HCT116 (cell line): ENCODE data around the gene NECAP2. TPM values are rescaled to one million over a fixed set of nuclear protein-coding genes. Genes with fewer than 3 reads are reported as not detected.
A peak's percentile ranks its signal among the peaks of the same experiment; 100 is the strongest.
"Not testable (repeated sequence)": the region's sequence is repeated elsewhere in the genome, so short reads cannot be mapped to it uniquely, and the experiment has no call there.

Experiments
- ATAC-seq: fragments of 200-7000 bp; cut with Tn5 transposase; 2 replicates; pipeline ENCODE4 v1.9.1; 2020; ENCODE audit warnings: mild to moderate bottlenecking, moderate library complexity
- BruUV-seq: library from RNA; stranded (reverse); fragments of 400-500 nt; replicated peaks from 2 replicates; lab custom pipeline; 2021; lab: Mats Ljungman, UMichigan
- CTCF ChIA-PET: fragments of 300-600 bp; sonication (Branson Sonifier 250); formaldehyde crosslinking; loops from one replicate; lab custom pipeline; 2021; ENCODE audit warnings: antibody characterized with exemption; lab: Charles Lee
- POLR2A ChIA-PET: fragments of 300-600, 350-600 bp; sonication (Branson Sonifier 250); formaldehyde crosslinking; loops from one replicate; lab custom pipeline; 2021; ENCODE audit warnings: antibody characterized with exemption; lab: Charles Lee
- RAD21 ChIA-PET, 2 experiments: fragments of 300-600 bp; sonication (Branson Sonifier 250); formaldehyde crosslinking; loops; one replicate each; lab custom pipeline; 2023; ENCODE audit warnings: low total read pairs in 2 of 2; ENCODE audit not compliant: uncharacterized antibody in 2 of 2, unreplicated experiment in 2 of 2, low non-redundant PET in 1 of 2; lab: Charles Lee
- DNase-seq: peaks from one replicate; pipeline ENCODE4 v3.0.0-alpha.2; 2010; ENCODE audit warnings: low read depth, low spot score
- H2AFZ ChIP-seq: fragments of 200-600 bp; shearing (Covaris generic), sonication (generic); 2 replicates; pipeline ENCODE4 v1.6.1; 2017; ENCODE audit warnings: low read depth, mixed run types, mixed read lengths, antibody characterized with exemption, low read length; ENCODE audit not compliant: poor library complexity, severe bottlenecking
- H3K27ac ChIP-seq: 2 replicates; pipeline ENCODE4 v1.5.1; 2012; ENCODE audit warnings: low read depth, low read length
- H3K27me3 ChIP-seq: fragments of 200-600 bp; sonication (generic); 2 replicates; pipeline ENCODE4 v1.6.1; 2016; ENCODE audit warnings: mixed run types, low read length, mixed read lengths; ENCODE audit not compliant: insufficient read depth
- H3K36me3 ChIP-seq, 2 experiments: fragments of 200-500 bp in 1 of 2; fragments of 200-600 bp in 1 of 2; sonication (Bioruptor generic) in 1 of 2; sonication (generic) in 1 of 2; 2 replicates each; pipeline versions ENCODE4 v1.5.1 to v1.6.1; 2014 to 2016; ENCODE audit warnings: low read length in 2 of 2, inconsistent platforms in 1 of 2, mixed read lengths in 1 of 2, mixed run types in 1 of 2; ENCODE audit not compliant: insufficient read depth in 2 of 2, control insufficient read depth in 1 of 2
- H3K4me1 ChIP-seq, 2 experiments: fragments of 200-600 bp in 1 of 2; sonication (generic) in 1 of 2; 2 replicates each; pipeline versions ENCODE4 v1.5.1 to v1.6.1; 2012 to 2017; ENCODE audit warnings: low read length in 2 of 2, inconsistent platforms in 1 of 2, mild to moderate bottlenecking in 1 of 2, mixed read lengths in 1 of 2, mixed run types in 1 of 2, moderate library complexity in 1 of 2; ENCODE audit not compliant: insufficient read depth in 2 of 2, control insufficient read depth in 1 of 2
- H3K4me2 ChIP-seq: fragments of 200-600 bp; sonication (generic); 2 replicates; pipeline ENCODE4 v1.6.1; 2017; ENCODE audit warnings: mixed run types, low read length, mixed read lengths
- H3K4me3 ChIP-seq, 2 experiments: fragments of 200-600 bp in 1 of 2; sonication (generic) in 1 of 2; replicated peaks in 1 of 2; 2 replicates each; pipeline ENCODE4 v1.5.1; 2011 to 2016; ENCODE audit warnings: low read length in 2 of 2, control low read depth in 1 of 2, low read depth in 1 of 2, mild to moderate bottlenecking in 1 of 2, mixed read lengths in 1 of 2, mixed run types in 1 of 2
- H3K79me2 ChIP-seq: fragments of 200-600 bp; sonication (generic); 2 replicates; pipeline ENCODE4 v1.6.1; 2017; ENCODE audit warnings: mild to moderate bottlenecking, mixed run types, low read length, moderate library complexity, mixed read lengths; ENCODE audit not compliant: insufficient read depth
- H3K9ac ChIP-seq: fragments of 200-600 bp; sonication (generic); 2 replicates; pipeline ENCODE4 v1.6.1; 2016; ENCODE audit warnings: low read length, mixed read lengths
- H3K9me2 ChIP-seq: fragments of 200-600 bp; sonication (generic), shearing (Covaris generic); 2 replicates; pipeline ENCODE4 v1.6.1; 2017; ENCODE audit warnings: mixed run types, mild to moderate bottlenecking, moderate library complexity; ENCODE audit not compliant: insufficient read depth
- H3K9me3 ChIP-seq, 2 experiments: fragments of 200-500 bp in 1 of 2; fragments of 200-600 bp in 1 of 2; sonication (Bioruptor generic) in 1 of 2; sonication (generic) in 1 of 2; 2 replicates each; pipeline ENCODE4 v1.6.1; 2014 to 2017; ENCODE audit warnings: low read length in 2 of 2, mixed read lengths in 2 of 2, inconsistent platforms in 1 of 2, low read depth in 1 of 2, mild to moderate bottlenecking in 1 of 2, mixed run types in 1 of 2, moderate library complexity in 1 of 2; ENCODE audit not compliant: control insufficient read depth in 1 of 2, insufficient read depth in 1 of 2
- H4K20me1 ChIP-seq: fragments of 200-600 bp; sonication (generic), shearing (Covaris generic); 2 replicates; pipeline ENCODE4 v1.6.1; 2017; ENCODE audit warnings: mixed run types, mild to moderate bottlenecking, moderate library complexity; ENCODE audit not compliant: insufficient read depth
- CEBPB ChIP-seq: IDR thresholded peaks from 2 replicates; pipeline ENCODE4 v1.6.1; 2012; ENCODE audit warnings: low read depth
- CTCF ChIP-seq, 3 experiments: fragments of 200-600 bp in 1 of 3; sonication (generic) in 1 of 3; IDR thresholded peaks in 2 of 3; conservative IDR thresholded peaks in 1 of 3; 2 replicates each; pipeline ENCODE4 v1.5.1; 2012 to 2017; ENCODE audit warnings: low read depth in 2 of 3, low read length in 2 of 3, antibody characterized with exemption in 1 of 3, borderline replicate concordance in 1 of 3, control low read depth in 1 of 3, mild to moderate bottlenecking in 1 of 3, mixed read lengths in 1 of 3, mixed run types in 1 of 3, moderate library complexity in 1 of 3; ENCODE audit not compliant: insufficient read depth in 1 of 3
- EGR1 ChIP-seq: IDR thresholded peaks from 2 replicates; pipeline ENCODE4 v1.6.1; 2012; ENCODE audit warnings: low read depth
- EZH2phosphoT487 ChIP-seq: fragments of 200-600 bp; IDR thresholded peaks from 2 replicates; pipeline ENCODE4 v1.6.1; 2018; ENCODE audit warnings: antibody characterized with exemption, borderline replicate concordance
- POLR2A ChIP-seq: IDR thresholded peaks from 2 replicates; pipeline ENCODE4 v1.7.0; 2011; ENCODE audit warnings: borderline replicate concordance; ENCODE audit not compliant: insufficient read depth, insufficient read length; ENCODE audit errors: extremely low read depth
- POLR2AphosphoS5 ChIP-seq: IDR thresholded peaks from 2 replicates; pipeline ENCODE4 v1.6.1; 2011; ENCODE audit warnings: mild to moderate bottlenecking, low read depth, low read length, moderate library complexity
- RAD21 ChIP-seq: IDR thresholded peaks from 2 replicates; pipeline ENCODE4 v1.6.1; 2012; ENCODE audit warnings: low read depth, mild to moderate bottlenecking
- SIN3A ChIP-seq: IDR thresholded peaks from 2 replicates; pipeline ENCODE4 v1.6.1; 2012; ENCODE audit warnings: low read depth
- SRF ChIP-seq: IDR thresholded peaks from 2 replicates; pipeline ENCODE4 v1.6.1; 2012; ENCODE audit warnings: low read depth
- YY1 ChIP-seq: IDR thresholded peaks from 2 replicates; pipeline ENCODE4 v1.6.1; 2011; ENCODE audit warnings: low read length, low read depth, moderate library complexity, mild to moderate bottlenecking; ENCODE audit not compliant: insufficient replicate concordance; ENCODE audit errors: extremely low read depth
- ZBTB33 ChIP-seq: IDR thresholded peaks from 2 replicates; pipeline ENCODE4 v1.6.1; 2011; ENCODE audit warnings: mild to moderate bottlenecking, low read length, moderate library complexity; ENCODE audit not compliant: insufficient replicate concordance; ENCODE audit errors: extremely low read depth
- ZFX ChIP-seq: fragments of 450-650 bp; IDR thresholded peaks from 2 replicates; pipeline ENCODE4 v1.6.1; 2017
- ZNF274 ChIP-seq: fragments of 200-500 bp; sonication (Bioruptor generic); IDR thresholded peaks from 2 replicates; pipeline ENCODE4 v1.6.1; 2014; ENCODE audit warnings: mild to moderate bottlenecking, low read depth, low read length, inconsistent platforms
- intact Hi-C: fragments of 100-400 bp; cut with micrococcal nuclease; formaldehyde crosslinking; loops from 2 replicates; pipeline ENCODE4 v1.10.0; 2022
- total RNA-seq: library from RNA; stranded (reverse); gene quantifications from one replicate; pipeline ENCODE4 v1.2.1, GENCODE V29; 2021; ENCODE audit not compliant: unreplicated experiment
- TF ChIP-seq, protein P1 (sequence below): IDR thresholded peaks from 2 replicates; pipeline ENCODE4 v1.6.1; 2012

Gene NECAP2
- total RNA-seq, 1 experiment from 2014 or later: 35.5 TPM

- Histone ChIP-seq H3K9me3 (no peaks in the 10 kb centered on the region), H3K9me2 (no peaks in the 10 kb centered on the region), H3K4me2 (peak overlapping the region; percentile 99), H3K4me3 (peak overlapping the region; percentile 57 to 77), H3K9ac (peak overlapping the region; percentile 77), H2AFZ (peak overlapping the region; percentile 98), H3K36me3 (no peaks in the 10 kb centered on the region), H4K20me1 (no peaks in the 10 kb centered on the region)
- BruUV-seq: no TSS peak
- intact Hi-C loops: no loop called here
- ChIA-PET RAD21 (no interaction called here), POLR2A (no interaction called here)
- TF ChIP-seq POLR2AphosphoS5 (peak; percentile 80), EZH2phosphoT487 (no peak), POLR2A (no peak), ZNF274 (no peak), SRF (no peak), YY1 (peak; percentile 8), CEBPB (no peak), CTCF (IDR thresholded peaks at IDR 0.05 in 2 of 3, conservative IDR thresholded peaks at IDR 0.05 in 1 of 3; ENCODE audit: borderline replicate concordance in 1 of 3, insufficient read depth in 1 of 3, low read depth in 2 of 3, low read length in 2 of 3) (no peak), EGR1 (peak; percentile 74; the same call in 1 of the 2 replicates), ZBTB33 (peak; percentile 6), RAD21 (no peak), SIN3A (0 out of 2 replicates have a peak, but pooled peaks have one; percentile 32), ZFX (peak; percentile 95)
- TF ChIP-seq, protein P1, sequence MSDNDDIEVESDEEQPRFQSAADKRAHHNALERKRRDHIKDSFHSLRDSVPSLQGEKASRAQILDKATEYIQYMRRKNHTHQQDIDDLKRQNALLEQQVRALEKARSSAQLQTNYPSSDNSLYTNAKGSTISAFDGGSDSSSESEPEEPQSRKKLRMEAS: peak; percentile 50
- TF ChIP-seq, all 23 proteins: peak for 7
- DNase-seq: peak; percentile 57
- Histone ChIP-seq H3K27me3 (no peaks in the 10 kb centered on the region), H3K4me1 (peaks cover 7 to 22% of the 10 kb centered on the region in 2 experiments), H3K27ac (peak overlapping the region; percentile 83), H3K79me2 (no peaks in the 10 kb centered on the region)
- CTCF ChIA-PET: no interaction called here
- ATAC-seq: peak; percentile 95
Observed at GRCh38 chr1:16498573-16499413, 58.3 kb downstream of the NECAP2 start.

DNA sequence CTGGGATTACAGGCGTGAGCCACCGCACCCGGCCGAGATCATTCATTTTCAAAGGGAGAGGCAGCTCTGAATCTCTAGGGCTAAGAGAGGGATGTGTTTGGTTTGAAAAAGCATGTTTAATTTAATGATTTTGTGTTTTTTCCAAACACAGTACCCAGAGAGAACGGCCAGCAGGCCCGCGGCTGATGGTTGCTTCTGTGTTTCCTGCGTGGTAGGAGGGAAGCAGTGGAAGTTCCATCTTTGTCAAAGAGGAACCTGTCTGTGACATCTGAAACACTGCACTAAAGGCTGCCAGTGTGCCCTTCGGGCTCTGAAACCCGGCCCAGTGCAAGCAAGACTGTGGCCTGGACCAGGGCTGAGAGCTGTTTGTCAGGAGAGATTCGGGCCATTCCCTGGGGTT, 59.9 kb downstream of the NECAP2 start:
- ATAC-seq, H3K9ac ChIP-seq, H3K36me3 ChIP-seq, H2AFZ ChIP-seq, intact Hi-C loops, H3K9me2 ChIP-seq, H4K20me1 ChIP-seq, DNase-seq, H3K27ac ChIP-seq, RAD21 ChIA-PET, H3K4me3 ChIP-seq, BruUV-seq, H3K9me3 ChIP-seq, H3K27me3 ChIP-seq, H3K79me2 ChIP-seq: not testable (repeated sequence)
- ChIA-PET CTCF (interaction anchor here (0.8 kb wide), 1 partner anchor 120 kb away, joined by 3 read pairs; no protein-coding TSS in a partner anchor), POLR2A (interaction anchor here (0.7 to 1.0 kb wide), 2 partner anchors 11 to 14 kb away, joined by 3 to 5 read pairs; partner anchors contain the start of gene RNU1-1)
- Histone ChIP-seq H3K4me2 (0 out of 2 replicates have a peak overlapping the region, but pooled peaks have one; percentile 99), H3K4me1 (peaks cover 7 to 22% of the 10 kb centered on the region in 2 experiments)
